CD1c-positive myeloid dendritic cell (primary cell): Measurements from ENCODE around the gene ZFAND4.
"Not testable (repeated sequence)": the region's sequence is repeated elsewhere in the genome, so short reads cannot be mapped to it uniquely, and the experiment has no call there.

Source experiments
- DNase-seq: peaks from one replicate; pipeline ENCODE4 v3.0.0-alpha.2; 2016; ENCODE audit errors: extremely low spot score

The ZFAND4 gene

DNA sequence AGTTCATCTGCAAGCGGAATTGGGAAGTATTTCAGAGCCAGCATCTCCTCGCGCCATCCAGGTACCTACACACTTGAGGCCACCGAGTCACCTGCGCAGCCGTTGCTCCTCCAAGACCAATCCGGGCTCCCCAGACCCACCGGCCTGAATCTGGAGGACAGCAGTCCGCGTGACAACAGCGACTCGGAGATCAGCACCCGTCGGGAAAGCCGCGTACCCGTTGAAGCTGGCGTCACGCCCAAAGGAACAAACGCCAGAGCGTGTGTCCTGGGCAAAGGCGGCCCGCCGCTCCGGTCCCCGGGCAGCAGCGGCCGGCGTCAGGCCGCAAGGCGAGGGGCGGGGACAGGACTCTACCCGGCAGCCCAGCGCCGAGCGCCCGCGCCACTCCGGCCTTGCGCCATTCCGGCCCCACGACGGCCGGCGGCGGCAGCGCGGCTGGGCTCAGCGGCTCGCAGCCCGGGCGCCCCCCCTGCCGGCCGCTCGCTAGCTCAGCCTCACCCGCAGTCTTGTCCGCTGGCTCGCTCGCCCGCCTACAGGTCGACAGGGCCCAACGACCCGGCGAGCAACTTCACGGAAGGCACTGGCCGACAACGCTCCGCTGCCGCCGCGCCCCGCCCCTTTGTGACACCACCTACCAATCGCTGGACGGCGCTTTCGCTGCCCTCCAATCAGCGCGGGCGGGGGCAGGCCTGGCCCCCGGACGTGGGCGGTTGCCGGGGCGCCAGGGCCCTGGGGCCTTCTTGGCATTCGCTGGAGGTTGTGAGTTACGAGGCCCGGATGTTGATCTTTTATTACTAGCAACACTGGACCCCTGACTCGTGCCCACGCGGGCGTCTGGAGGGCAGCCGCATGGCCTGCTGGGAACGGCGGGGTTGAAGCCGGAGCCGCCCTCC is at the start of gene ZFAND4:
ZFAND4 (minus strand) TSS at position 592 of the 893 bp plus-strand sequence. CDS start 9,047 bp downstream, outside the sequence.
- DNase-seq = peak; percentile 96

DNA sequence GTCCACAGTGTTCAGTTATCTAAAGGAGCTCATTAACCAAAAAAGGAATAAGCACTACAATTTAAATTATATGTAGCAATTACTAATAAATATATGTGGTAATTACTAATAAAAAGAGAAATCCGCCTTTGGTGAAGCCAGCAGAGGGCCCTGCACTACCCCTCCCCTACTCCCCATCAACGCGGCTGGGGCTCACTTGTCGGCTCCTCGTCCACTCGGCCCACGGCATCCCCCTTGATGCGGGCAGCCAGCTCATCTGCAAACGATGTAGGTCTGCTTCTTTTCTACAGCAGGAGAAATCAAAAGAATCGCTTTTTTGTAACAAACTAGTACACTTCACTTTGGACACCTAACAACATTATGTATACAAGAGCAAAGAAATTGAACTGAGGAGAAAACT is 48.9 kb upstream of the ZFAND4 start:
- not testable (repeated sequence) for DNase-seq

DNA sequence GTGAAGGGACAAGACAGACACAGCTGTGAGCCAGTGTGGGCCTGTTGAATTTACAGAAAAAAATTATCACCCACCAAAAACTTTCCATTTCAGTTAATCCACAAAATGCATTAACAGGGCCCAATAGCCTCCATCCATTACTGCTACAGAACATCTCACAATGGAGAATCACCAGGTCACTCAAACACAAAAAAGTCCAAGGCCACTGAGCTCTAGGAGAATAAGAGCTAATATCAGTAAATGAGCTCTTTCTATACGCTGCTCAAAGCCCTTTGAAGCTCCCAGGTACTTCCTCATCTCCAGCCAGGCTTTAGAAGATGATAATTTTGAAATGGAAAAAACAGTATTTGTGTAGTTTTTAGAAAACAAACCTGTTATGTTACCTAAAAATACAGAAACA is 45.1 kb upstream of the ZFAND4 start:
- DNase-seq = not testable (repeated sequence)

DNA sequence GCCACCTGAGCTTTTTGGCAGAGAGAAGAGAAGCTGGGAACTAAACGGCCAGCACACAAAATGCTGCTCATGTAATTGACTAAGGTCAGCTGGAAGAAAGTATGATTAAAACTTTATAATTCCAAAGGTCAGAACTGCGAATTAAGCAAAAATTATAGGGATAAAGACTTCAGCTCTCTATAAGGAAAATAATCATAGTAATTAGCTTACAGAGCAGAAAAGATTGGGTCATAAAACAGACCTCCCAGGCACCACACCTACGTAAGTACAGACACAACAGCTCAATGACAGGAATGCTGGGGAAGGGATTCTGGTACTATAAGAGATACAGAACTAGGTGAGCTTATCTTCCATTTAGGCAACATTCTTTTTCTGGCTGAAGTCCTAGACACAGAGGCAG is 44.5 kb upstream of the ZFAND4 start:
- DNase-seq = not testable (repeated sequence)

DNA sequence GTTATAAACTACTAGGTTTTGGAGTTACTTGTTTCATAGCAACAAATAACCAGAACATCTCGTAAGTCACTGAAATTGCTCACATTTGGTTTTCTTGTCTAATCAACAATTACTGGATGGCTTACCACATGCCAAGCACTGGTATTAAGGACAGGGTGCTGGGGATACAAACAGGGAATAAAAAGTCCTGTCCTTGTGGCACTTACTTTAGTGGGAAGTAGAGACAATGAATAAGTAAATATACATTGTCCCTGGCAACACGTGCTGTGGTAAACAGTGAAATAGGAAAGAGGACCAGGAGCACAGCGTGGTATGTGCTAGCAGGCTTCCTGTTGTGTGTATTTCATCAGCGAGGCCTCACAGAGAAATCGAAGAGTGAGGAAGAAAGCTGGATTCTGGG is 38.7 kb upstream of the ZFAND4 start:
- DNase-seq = not testable (repeated sequence)

DNA sequence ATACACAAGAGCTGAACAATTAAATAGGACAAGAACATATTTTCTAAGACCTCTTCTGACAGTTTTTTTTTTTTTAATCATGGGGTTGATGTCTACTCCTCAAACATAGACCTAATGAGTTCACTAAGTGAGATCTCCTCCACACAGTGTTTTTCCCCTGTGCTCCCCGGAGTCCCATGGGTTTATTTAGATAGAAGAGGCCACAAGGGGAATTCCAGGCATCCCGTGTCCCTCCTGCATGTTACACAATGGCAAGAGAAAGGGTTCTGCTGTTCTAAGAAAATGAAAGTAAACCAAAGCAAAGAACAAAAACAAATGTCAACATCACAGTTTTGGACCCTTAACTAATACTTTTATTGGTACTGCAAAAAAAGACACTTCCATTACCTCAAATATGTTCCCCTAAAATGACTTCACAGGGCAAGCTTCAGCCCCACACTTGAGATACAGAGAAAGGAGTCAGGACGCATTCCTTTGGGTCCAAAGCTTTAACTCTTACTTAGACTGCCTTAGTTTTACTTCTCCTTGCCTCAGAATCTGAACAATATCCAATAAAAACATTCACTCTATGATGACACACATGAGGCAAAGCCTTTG is 37.7 kb upstream of the ZFAND4 start:
- DNase-seq = not testable (repeated sequence)

DNA sequence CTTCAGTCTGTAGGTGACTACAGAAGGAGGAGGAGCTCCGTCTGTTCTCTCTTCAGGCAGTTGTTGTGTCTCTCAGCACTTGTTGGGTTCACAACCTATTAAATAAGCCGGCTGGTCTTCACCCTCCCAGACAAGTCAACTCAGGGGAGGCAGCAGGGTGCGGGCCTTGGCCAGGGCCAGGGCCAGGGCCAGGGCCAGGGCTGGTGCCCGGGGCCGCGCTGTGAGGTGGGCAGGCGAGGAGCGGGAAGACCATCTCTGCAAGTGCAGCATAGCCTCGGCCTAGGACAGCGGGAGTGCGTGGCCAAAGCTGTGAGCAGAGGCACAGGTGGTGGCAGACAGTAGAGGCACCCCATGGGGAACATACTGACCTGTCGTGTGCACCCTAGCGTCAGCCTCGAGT is 5.9 kb upstream of the ZFAND4 start:
- DNase-seq = not testable (repeated sequence)

DNA sequence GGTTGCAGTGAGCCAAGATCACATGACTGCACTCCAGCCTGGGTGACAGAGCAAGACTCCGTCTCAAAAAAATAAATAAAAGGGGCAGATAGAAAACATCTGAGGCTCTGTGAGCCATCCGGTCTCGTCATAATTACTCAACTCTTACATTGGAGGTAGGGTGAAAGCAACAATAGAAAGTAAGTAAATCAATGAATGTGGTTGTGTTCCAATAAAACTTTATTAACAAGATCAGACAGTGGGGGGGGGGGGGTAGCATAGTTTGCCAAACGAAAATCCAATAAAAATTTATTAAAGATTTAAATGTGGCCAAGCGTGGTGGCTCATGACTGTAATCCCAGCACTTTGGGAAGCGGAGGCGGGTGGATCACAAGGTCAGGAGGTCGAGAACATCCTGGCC is 2.8 kb upstream of the ZFAND4 start:
- DNase-seq = no peak

DNA sequence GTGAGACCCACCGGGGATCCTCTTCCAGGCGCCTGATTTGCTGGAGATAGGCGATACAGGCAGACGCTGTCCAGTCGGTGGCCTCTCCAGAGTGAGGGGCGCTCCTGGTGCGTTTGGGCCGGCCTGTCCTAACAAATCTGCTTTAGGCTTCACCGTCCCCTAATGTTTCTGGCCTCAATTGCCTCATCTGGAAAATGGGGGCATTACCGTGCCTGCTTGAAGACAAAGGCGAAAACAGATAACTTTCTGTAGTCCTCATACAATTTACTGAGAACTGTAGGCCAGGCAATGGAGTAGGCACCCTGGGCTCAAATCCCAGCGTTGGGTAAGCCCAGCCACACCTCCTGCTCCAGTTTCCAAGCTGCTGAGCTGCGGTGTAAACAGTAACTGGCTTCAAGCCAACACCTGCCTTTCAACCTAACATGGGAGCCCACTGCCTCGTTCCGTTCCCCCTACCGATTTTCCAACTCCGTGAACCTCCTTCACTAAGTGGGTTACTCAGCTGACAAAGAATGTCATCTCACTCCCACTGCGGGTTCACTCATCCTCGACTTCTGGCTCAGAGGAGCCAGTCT is 589 bp upstream of the ZFAND4 start:
- DNase-seq = no peak

DNA sequence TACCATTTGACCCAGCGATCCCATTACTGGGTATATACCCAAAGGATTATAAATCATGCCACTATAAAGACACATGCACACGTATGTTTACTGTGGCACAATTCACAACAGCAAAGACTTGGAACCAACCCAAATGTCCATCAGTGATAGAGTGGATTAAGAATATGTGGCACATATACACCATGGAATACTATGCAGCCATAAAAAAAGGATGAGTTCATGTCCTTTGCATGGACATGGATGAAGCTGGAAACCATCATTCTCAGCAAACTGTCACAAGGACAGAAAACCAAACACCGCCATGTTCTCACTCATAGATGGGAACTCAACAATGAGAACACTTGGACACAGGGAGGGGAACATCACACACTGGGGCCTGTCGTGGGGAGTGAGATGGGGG is 1.3 kb downstream of the ZFAND4 start:
- not testable (repeated sequence) for DNase-seq

DNA sequence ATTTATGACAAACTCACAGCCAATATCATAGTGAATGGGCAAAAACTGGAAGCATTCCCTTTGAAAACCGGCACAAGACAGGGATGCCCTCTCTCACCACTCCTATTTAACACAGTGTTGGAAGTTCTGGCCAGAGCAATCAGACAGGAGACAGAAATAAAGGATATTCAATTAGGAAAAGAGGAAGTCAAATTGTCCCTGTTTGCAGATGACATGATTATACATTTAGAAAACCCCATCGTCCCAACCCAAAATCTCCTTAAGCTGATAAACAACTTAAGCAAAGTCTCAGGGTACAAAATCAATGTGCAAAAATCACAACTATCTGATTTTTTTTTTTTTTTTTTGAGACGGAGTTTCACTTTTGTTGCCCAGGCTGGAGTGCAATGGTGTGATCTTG is 2.7 kb downstream of the ZFAND4 start:
- DNase-seq = not testable (repeated sequence)

DNA sequence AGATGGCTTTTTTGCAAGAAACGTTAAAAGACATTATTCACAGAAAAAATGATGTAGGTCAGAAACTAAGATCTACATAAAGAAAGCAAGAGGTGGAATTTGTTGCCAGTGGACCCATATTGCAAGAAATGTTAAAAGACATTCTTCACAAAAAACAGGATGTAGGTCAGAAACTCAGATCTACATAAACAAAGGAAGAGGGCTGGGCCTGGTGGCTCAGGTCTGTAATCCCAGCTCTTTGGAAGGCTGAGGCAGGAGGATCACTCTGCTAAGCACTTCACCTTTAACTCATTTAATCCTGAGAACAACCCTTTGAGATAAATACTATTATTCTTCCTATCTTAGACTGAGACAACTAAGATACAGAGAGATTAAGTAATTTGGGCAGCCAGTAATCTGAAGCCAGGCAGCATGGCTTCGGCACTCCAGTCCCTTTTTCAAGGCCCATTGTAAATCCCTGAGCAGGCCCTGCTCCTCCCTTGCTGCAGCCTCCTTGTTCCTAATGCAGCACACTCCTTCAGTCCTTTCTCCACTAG is 11.6 kb downstream of the ZFAND4 start:
- DNase-seq = no peak

DNA sequence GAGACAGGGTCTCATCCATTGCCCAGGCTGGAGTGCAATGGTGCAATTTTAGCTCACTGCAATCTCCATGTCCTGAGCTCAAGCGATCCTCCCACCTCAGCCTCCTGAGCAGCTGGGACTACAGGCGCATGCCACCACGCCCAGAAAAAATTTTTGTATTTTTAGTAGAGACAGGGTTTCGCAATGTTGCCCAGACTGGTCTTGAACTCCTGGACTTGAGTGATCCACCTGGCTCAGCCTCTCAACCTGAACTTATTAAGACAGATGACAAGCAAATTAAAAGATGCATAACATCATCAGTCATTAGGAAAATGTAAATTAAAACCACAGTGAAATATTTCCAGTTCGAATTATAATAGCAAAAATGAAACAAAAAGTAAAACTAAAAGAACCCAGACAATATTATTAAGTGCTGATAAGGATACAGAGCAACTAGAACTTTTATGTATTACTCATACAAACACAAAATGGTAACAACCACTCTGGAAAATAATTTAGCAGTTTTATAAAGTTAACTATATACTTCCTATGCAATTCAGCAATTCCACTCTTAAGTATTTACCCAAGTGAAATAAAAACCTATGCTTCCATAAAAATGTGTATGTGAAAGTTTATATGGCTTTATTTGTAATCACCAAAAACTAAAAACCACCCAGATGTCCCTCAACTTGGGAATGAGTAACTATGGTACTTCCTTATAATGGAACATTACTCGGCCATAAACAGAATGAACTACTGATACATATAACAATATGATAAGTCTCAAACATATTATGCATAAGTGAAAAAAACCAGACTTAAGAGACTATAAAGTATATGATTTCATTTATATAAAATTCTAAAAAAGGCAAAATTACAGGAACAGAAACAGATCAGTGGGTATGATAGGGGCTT is 15.3 kb downstream of the ZFAND4 start:
- DNase-seq = no peak

DNA sequence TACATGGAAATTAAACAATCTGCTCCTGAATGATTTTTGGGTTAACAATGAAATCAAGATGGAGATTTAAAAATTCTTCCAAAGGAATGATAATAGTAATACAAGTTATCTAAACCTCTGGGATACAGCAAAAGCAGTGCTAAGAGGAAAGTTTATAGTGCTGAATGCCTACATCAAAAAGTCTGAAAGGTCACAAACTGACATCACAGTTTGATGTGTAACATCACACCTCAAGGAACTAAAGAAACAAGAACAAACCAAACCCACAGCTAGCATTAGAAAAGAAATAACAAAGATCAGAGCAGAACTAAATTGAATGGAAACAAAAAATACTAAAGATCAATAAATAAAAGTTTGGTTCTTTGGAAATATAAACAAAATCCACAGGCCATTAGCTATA is 17.4 kb downstream of the ZFAND4 start:
- no peak for DNase-seq

DNA sequence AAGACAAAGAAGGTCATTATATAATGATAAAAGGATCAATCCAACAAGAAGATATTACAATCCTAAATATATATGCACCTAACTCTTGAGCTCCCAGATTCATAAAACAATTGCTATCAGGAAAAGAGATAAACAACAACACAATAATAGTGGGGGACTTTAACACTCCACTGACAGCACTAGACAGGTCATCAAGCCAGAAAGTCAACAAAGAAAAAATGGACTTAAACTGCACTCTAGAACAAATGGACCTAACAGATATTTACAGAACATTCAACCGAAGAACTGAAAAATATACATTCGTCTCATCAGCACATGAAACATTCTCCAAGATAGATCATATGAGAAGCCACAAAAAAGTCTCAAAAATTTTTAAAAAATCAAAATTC is 17.8 kb downstream of the ZFAND4 start:
- not testable (repeated sequence) for DNase-seq

DNA sequence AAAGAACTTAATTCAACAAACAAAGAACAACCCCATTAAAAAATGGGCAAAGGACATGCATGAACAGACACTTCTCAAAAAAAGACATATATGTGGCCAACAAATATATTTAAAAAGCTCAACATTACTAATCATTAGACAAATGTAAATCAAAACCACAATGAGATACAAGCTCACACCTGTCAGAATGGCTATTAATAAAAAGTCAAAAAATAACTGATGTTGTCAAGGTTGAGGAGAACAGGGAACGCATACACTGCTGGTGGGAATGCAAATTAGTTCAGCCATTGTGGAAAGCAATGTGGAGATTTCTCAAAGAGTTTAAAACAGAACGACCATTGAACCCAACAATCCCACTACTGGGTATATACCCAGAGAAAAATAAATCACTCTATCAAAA is 19.1 kb downstream of the ZFAND4 start:
- no peak for DNase-seq

DNA sequence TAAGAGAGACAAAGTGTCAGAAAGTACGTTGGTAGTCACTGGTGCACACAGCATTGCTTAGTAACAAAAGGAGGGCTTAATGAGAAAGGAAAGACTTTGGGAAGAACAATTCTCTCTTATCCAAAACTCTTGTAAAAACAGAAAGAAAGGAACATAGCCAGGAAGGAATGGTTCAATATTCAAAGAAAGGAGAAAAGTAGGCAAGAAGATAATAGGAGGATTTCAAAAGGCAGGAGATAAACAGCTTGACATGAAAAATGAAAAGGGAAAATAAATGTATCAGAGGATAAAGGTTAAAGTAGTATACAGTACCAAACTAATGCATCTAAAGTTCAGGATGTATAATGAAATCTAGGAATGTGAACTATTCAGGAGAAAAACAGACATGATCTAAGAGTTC is 20.1 kb downstream of the ZFAND4 start:
- no peak for DNase-seq

DNA sequence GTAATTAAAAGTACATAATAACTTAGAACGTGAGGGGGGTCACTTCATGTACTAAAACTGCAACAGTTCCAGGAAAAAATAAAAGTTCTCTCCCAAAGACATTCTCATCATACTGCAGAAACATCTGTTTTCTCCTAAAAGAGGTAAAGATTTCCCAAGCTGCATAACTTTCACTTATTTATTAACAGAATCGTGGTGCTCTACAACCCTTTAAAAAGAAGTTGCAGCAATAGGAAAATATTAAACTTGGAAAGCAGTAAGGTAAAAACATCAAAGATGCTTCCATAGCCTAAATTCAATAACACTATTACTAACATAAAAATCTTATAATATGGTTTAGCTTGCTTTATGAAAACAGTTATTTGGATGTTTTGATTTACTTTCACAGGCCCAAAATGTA is 23.3 kb downstream of the ZFAND4 start:
- DNase-seq = no peak

DNA sequence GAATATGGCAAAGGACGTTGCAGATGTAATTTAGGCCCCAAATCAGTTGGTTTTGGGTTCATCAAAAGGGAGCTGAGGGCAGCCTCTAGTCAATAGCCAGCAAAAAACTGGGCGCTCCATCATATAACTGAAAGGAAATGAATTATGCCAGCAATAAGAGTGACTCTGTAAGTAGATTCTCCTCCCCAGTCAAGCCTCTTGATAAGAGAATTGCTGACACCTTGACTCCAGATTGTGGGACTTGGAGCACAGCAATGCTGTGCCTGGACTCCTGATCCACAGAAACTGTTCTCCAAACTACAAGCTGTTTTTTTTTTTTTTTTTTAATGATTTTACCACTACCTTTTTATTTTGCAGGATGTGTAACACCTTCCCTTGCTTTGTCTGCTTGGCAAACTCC is 25.5 kb downstream of the ZFAND4 start:
- DNase-seq = no peak

DNA sequence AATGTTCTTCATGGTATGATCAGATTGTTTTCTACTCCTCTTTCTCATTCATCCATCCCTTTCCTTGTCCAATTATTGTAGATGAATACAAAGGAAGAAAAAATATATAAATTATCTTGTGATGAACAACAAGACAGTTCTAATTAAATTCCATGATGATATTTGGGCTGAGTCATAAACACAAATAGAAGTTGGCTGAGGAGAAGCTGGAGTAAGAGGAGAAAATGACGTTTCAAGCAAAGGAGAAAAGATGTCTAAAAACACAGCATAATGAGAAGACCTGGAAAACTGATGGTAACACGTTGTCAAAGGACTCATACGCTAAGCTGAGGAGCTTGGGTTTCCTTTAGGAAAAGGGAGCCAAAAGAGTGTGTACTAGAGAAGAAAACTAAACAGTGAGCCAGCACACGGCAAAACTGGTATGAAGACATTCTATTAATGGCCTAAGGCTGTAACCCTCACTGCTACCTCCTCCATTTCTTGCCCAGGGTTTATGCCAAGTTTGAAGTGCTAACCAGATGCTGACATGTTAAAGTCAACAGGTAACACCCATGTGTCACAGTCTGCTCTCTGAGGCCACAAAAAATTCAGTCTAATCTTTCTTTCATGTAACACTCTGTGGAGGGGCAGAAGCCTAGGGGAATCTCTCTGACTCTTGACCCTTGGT is 26.1 kb downstream of the ZFAND4 start:
- DNase-seq = no peak

DNA sequence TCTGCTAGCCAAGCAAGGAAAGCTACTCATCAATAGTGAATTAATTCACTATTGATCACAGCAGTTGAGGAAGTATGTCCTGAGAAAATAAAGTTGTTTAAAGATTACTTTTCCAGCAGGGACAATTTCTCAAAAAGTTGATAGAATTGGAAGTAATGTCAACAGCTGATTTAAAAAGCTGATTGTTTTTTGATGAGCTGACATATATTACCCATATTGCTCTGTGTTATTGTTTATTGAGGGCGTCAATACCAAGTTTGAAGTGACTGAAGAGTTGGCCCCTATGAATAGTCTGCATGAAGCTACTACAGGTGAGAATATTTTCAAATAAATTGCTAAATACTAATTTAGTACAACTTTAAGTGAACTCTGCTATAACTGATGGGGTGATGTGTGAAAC is 28.0 kb downstream of the ZFAND4 start:
- no peak for DNase-seq
